HG03135 (cell line): ENCODE data around the gene KLHL10.
A peak's percentile ranks its signal among the peaks of the same experiment; 100 is the strongest.
"Not testable (repeated sequence)": the region's sequence is repeated elsewhere in the genome, so short reads cannot be mapped to it uniquely, and the experiment has no call there.

Experiments
- ATAC-seq: cut with Tn5 transposase; IDR thresholded peaks from one replicate; pipeline ENCODE4 v1.9.1; 2021; ENCODE audit warnings: mild to moderate bottlenecking, moderate library complexity; ENCODE audit not compliant: unreplicated experiment

Gene KLHL10

GRCh38 chr17:41849251-41849990, 11.8 kb downstream of the KLHL10 start:
- no peak for ATAC-seq

- ATAC-seq, result not testable (repeated sequence)
These were observed 13.8 kb downstream of the KLHL10 start for GRCh38 chr17:41851382-41851781.

GRCh38 chr17:41860254-41860931, 22.8 kb downstream of the KLHL10 start:
- no peak for ATAC-seq

GRCh38 chr17:41863074-41863848, 25.6 kb downstream of the KLHL10 start:
- ATAC-seq, result no peak

GRCh38 chr17:41864498-41864835, 26.8 kb downstream of the KLHL10 start:
- ATAC-seq, result no peak

GRCh38 chr17:41864836-41865595, 27.4 kb downstream of the KLHL10 start, which contains the start of gene KLHL11:
TSS of gene KLHL11 (minus strand) at chr17:41865423. CDS start at chr17:41865370, 53 bp downstream.
- ATAC-seq, result peak; percentile 80

- ATAC-seq, result no peak
These were observed 27.9 kb downstream of the KLHL10 start for GRCh38 chr17:41865596-41865893.

- no peak for ATAC-seq
These were observed 30.9 kb downstream of the KLHL10 start for GRCh38 chr17:41868568-41868967.

- no peak for ATAC-seq
These were observed 31.8 kb downstream of the KLHL10 start for GRCh38 chr17:41869426-41869825.

GRCh38 chr17:41870097-41870496, 32.5 kb downstream of the KLHL10 start:
- no peak for ATAC-seq

GRCh38 chr17:41870627-41871026, 33.0 kb downstream of the KLHL10 start:
- no peak for ATAC-seq

- ATAC-seq, result no peak
These were observed 34.2 kb downstream of the KLHL10 start for GRCh38 chr17:41871789-41872188.

GRCh38 chr17:41873559-41874292, 36.1 kb downstream of the KLHL10 start:
- no peak for ATAC-seq

- ATAC-seq, result not testable (repeated sequence)
These were observed 36.7 kb downstream of the KLHL10 start for GRCh38 chr17:41874293-41874670.

- ATAC-seq, result no peak
These were observed 42.5 kb downstream of the KLHL10 start for GRCh38 chr17:41880130-41880529.

- no peak for ATAC-seq
These were observed 45.1 kb downstream of the KLHL10 start for GRCh38 chr17:41882756-41883155.

- ATAC-seq, result no peak
These were observed 48.1 kb downstream of the KLHL10 start for GRCh38 chr17:41885733-41886132.

GRCh38 chr17:41888332-41888965, 50.8 kb downstream of the KLHL10 start:
- ATAC-seq, result no peak

- no peak for ATAC-seq
These were observed 53.8 kb downstream of the KLHL10 start for GRCh38 chr17:41891135-41892020.
